Progenitor cell of endocrine pancreas (in vitro differentiated cells): ENCODE measurements around the gene POTEB. TPM values are rescaled to one million over a fixed set of nuclear protein-coding genes. Genes with fewer than 3 reads are reported as not detected.
"Not testable (repeated sequence)": the region's sequence is repeated elsewhere in the genome, so short reads cannot be mapped to it uniquely, and the experiment has no call there.

Source experiments
- DNase-seq: peaks from one replicate; pipeline ENCODE4 v3.0.0; 2021; ENCODE audit warnings: low spot score; ENCODE audit not compliant: unreplicated experiment
- H3K27ac Mint-ChIP-seq: 2 replicates; pipeline ENCODE4 v1.8.0; 2021; ENCODE audit warnings: mild to moderate bottlenecking, moderate library complexity, mixed read lengths
- H3K27me3 Mint-ChIP-seq: 2 replicates; pipeline ENCODE4 v1.8.0; 2021; ENCODE audit warnings: mixed read lengths
- H3K36me3 Mint-ChIP-seq: 2 replicates; pipeline ENCODE4 v1.8.0; 2022; ENCODE audit warnings: mixed read lengths; ENCODE audit not compliant: insufficient read depth
- H3K4me1 Mint-ChIP-seq: 2 replicates; pipeline ENCODE4 v1.8.0; 2021; ENCODE audit warnings: low read depth, mixed read lengths
- H3K4me3 Mint-ChIP-seq: 2 replicates; pipeline ENCODE4 v1.8.0; 2021; ENCODE audit warnings: low read depth, mild to moderate bottlenecking, moderate library complexity, mixed read lengths
- H3K9me3 Mint-ChIP-seq: 2 replicates; pipeline ENCODE4 v1.8.0; 2021; ENCODE audit warnings: low read depth, mixed read lengths
- long read RNA-seq: library from polyadenylated mRNA; unstranded; transcript quantifications from one replicate; pipeline ENCODE4 v2.0.0, GENCODE V29; 2020
- microRNA-seq: library from miRNA; unstranded; fragments of <30 nt; microRNA quantifications from one replicate; pipeline ENCODE4 v1.1.0, GENCODE V29; 2020; ENCODE audit warnings: borderline number of aligned reads; ENCODE audit not compliant: unreplicated experiment
- total RNA-seq: library from RNA; stranded (reverse); gene quantifications from 2 replicates; pipeline ENCODE4 v1.2.1, GENCODE V29; 2021

POTEB gene
- not detected in 2 replicates for total RNA-seq
- long read RNA-seq: 0 reads

- H3K4me1 Mint-ChIP-seq, H3K27ac Mint-ChIP-seq, DNase-seq: not testable (repeated sequence)
Observed at GRCh38 chr15:21877635-21878034, at the start of gene POTEB. Gene POTEB, minus strand, starts transcription at chr15:21877735. Its CDS starts 489 bp downstream, at chr15:21877246.

GRCh38 chr15:21890955-21891354, 13.4 kb upstream of the POTEB start:
- not testable (repeated sequence) for H3K36me3 Mint-ChIP-seq, H3K27me3 Mint-ChIP-seq, DNase-seq

More at GRCh38 chr15:21877635-21878034, at the start of gene POTEB:
- H3K4me3 Mint-ChIP-seq, H3K9me3 Mint-ChIP-seq, H3K36me3 Mint-ChIP-seq, H3K27me3 Mint-ChIP-seq: not testable (repeated sequence)

GRCh38 chr15:21889542-21889941, 12.0 kb upstream of the POTEB start:
- DNase-seq, H3K27me3 Mint-ChIP-seq, H3K36me3 Mint-ChIP-seq, H3K4me3 Mint-ChIP-seq, H3K27ac Mint-ChIP-seq, H3K4me1 Mint-ChIP-seq, H3K9me3 Mint-ChIP-seq: not testable (repeated sequence)

More at GRCh38 chr15:21890955-21891354, 13.4 kb upstream of the POTEB start:
- not testable (repeated sequence) for H3K27ac Mint-ChIP-seq, H3K4me3 Mint-ChIP-seq, H3K9me3 Mint-ChIP-seq, H3K4me1 Mint-ChIP-seq

- not testable (repeated sequence) for H3K4me1 Mint-ChIP-seq, H3K9me3 Mint-ChIP-seq
Observed at GRCh38 chr15:21838831-21839230, 38.7 kb downstream of the POTEB start.

More at GRCh38 chr15:21838831-21839230, 38.7 kb downstream of the POTEB start:
- DNase-seq, H3K27ac Mint-ChIP-seq, H3K27me3 Mint-ChIP-seq, H3K36me3 Mint-ChIP-seq, H3K4me3 Mint-ChIP-seq: not testable (repeated sequence)

Small RNA genes within 50 kb of the gene (microRNA-seq; reads per million reads assigned to microRNA genes)
- not detected for gene MIR3118-4

Other genes with a start within 250 kb of the POTEB start
- gene OR4M2, start 202.8 kb upstream of the POTEB start, total RNA-seq: not detected in 2 replicates